Endothelial cell of umbilical vein (primary cell): ENCODE results near the gene PLA2G15. TPM values are rescaled to one million over a fixed set of nuclear protein-coding genes. Genes with fewer than 3 reads are reported as not detected.
A peak's percentile ranks its signal among the peaks of the same experiment; 100 is the strongest.

ENCODE experiments used
- BruUV-seq: library from RNA; stranded (reverse); fragments of 400-500 nt; replicated peaks from 2 replicates; lab custom pipeline; 2021; lab: Mats Ljungman, UMichigan
- CTCF ChIA-PET: fragments of 300-600, 350-600 bp; sonication (Branson Sonifier 250); formaldehyde crosslinking; loops from one replicate; lab custom pipeline; 2021; ENCODE audit warnings: antibody characterized with exemption, inconsistent platforms; lab: Charles Lee
- POLR2A ChIA-PET: fragments of 300-600, 350-600 bp; sonication (Branson Sonifier 250); formaldehyde crosslinking; loops from one replicate; lab custom pipeline; 2021; ENCODE audit warnings: antibody characterized with exemption, inconsistent platforms; lab: Charles Lee
- DNase-seq: peaks from one replicate; pipeline ENCODE4 v3.0.0-alpha.2; 2011; ENCODE audit warnings: low read depth, low spot score
- FAIRE-seq: peaks from 2 replicates; lab custom pipeline; 2011; peaks lifted over from hg19 to GRCh38; lab: Jason Lieb, UNC
- H2AFZ ChIP-seq: 2 replicates; pipeline ENCODE4 v1.6.0; 2012; ENCODE audit warnings: low read depth, low read length, control low read depth, inconsistent platforms
- H3K27ac ChIP-seq: 2 replicates; pipeline ENCODE4 v1.5.1; 2011; ENCODE audit warnings: low read depth, mild to moderate bottlenecking, control low read depth, low read length, moderate library complexity; ENCODE audit not compliant: insufficient read depth
- H3K27me3 ChIP-seq, 2 experiments: 2 replicates each; pipeline versions ENCODE4 v1.6.0 to v1.6.1; 2011; ENCODE audit warnings: low read length in 2 of 2, mixed read lengths in 1 of 2; ENCODE audit not compliant: control insufficient read depth in 2 of 2, insufficient read depth in 2 of 2
- H3K36me3 ChIP-seq, 2 experiments: 2 replicates in 1 of 2; 3 replicates in 1 of 2; pipeline ENCODE4 v1.5.1; 2011; ENCODE audit warnings: low read length in 2 of 2, mild to moderate bottlenecking in 1 of 2, moderate library complexity in 1 of 2; ENCODE audit not compliant: control insufficient read depth in 2 of 2, insufficient read depth in 2 of 2; ENCODE audit errors: extremely low read depth in 1 of 2
- H3K4me1 ChIP-seq: 3 replicates; pipeline ENCODE4 v1.5.1; 2011; ENCODE audit warnings: mild to moderate bottlenecking, low read length; ENCODE audit not compliant: control insufficient read depth, insufficient read depth; ENCODE audit errors: extremely low read depth
- H3K4me2 ChIP-seq: 2 replicates; pipeline ENCODE4 v1.6.1; 2011; ENCODE audit warnings: low read length, control low read depth, mixed read lengths; ENCODE audit not compliant: insufficient read depth
- H3K4me3 ChIP-seq, 3 experiments: fragments of 200-600 bp in 1 of 3; sonication (generic), shearing (Covaris generic) in 1 of 3; replicated peaks in 1 of 3; 2 replicates each; pipeline ENCODE4 v1.5.1; 2011 to 2016; ENCODE audit warnings: control low read depth in 3 of 3, low read length in 3 of 3, mild to moderate bottlenecking in 2 of 3, inconsistent platforms in 1 of 3, low read depth in 1 of 3, moderate library complexity in 1 of 3; ENCODE audit not compliant: insufficient read depth in 1 of 3
- H3K79me2 ChIP-seq: 2 replicates; pipeline ENCODE4 v1.6.0; 2012; ENCODE audit warnings: low read length, inconsistent platforms; ENCODE audit not compliant: control insufficient read depth, insufficient read depth
- H3K9ac ChIP-seq: replicated peaks from 2 replicates; pipeline ENCODE3; 2011; ENCODE audit warnings: low read length, control low read depth; ENCODE audit not compliant: insufficient read depth; ENCODE audit errors: extremely low read depth
- H3K9me1 ChIP-seq: replicated peaks from 3 replicates; pipeline ENCODE4 v1.6.0; 2011; ENCODE audit warnings: mild to moderate bottlenecking, low read length; ENCODE audit not compliant: control insufficient read depth, insufficient read depth; ENCODE audit errors: extremely low read depth
- H3K9me3 ChIP-seq: replicated peaks from 2 replicates; pipeline ENCODE4 v1.5.1; 2012; ENCODE audit warnings: low read length, inconsistent platforms; ENCODE audit not compliant: control insufficient read depth, insufficient read depth
- H4K20me1 ChIP-seq: replicated peaks from 2 replicates; pipeline ENCODE3; 2011; ENCODE audit warnings: mild to moderate bottlenecking, low read length; ENCODE audit not compliant: control insufficient read depth, insufficient read depth; ENCODE audit errors: extremely low read depth
- EZH2 ChIP-seq: IDR thresholded peaks from 2 replicates; pipeline ENCODE4 v1.6.1; 2012; ENCODE audit warnings: borderline replicate concordance, low read depth, mild to moderate bottlenecking, moderate library complexity, low read length, inconsistent platforms; ENCODE audit not compliant: severe bottlenecking
- FOS ChIP-seq: IDR thresholded peaks from 2 replicates; pipeline ENCODE4 v1.6.1; 2011; ENCODE audit warnings: mild to moderate bottlenecking, low read length, moderate library complexity, borderline replicate concordance; ENCODE audit not compliant: insufficient read depth
- GATA2 ChIP-seq: IDR thresholded peaks from 2 replicates; pipeline ENCODE4 v1.7.0; 2011; ENCODE audit warnings: low read depth, mild to moderate bottlenecking, moderate library complexity, mixed read lengths, low read length; ENCODE audit not compliant: insufficient read length, insufficient read depth
- JUN ChIP-seq: IDR thresholded peaks from 2 replicates; pipeline ENCODE4 v1.6.1; 2011; ENCODE audit warnings: borderline replicate concordance, low read depth; ENCODE audit not compliant: insufficient read length, insufficient read depth
- MYC ChIP-seq: IDR thresholded peaks from one replicate; pipeline ENCODE4 v1.6.1; 2011; ENCODE audit warnings: mild to moderate bottlenecking, low read depth, low read length
- POLR2A ChIP-seq: IDR thresholded peaks from 2 replicates; pipeline ENCODE4 v1.6.1; 2012; ENCODE audit warnings: low read depth, mild to moderate bottlenecking, control low read depth, low read length
- POLR2AphosphoS5 ChIP-seq: IDR thresholded peaks from 2 replicates; pipeline ENCODE4 v1.6.1; 2012; ENCODE audit warnings: low read depth, mild to moderate bottlenecking, control low read depth, low read length, moderate library complexity; ENCODE audit not compliant: insufficient read depth
- dilution Hi-C: fragments of 300-500 bp; cut with MboI; formaldehyde crosslinking; loops from one replicate; pipeline ENCODE4 v1.15.0; 2019; ENCODE audit warnings: low sequenced_read_pairs; ENCODE audit not compliant: extremely low pct_ligation_motif_present
- intact Hi-C: fragments of 100-400 bp; cut with micrococcal nuclease; formaldehyde crosslinking; loops from one replicate; pipeline ENCODE4 v1.10.0; 2022
- polyA plus RNA-seq, 4 experiments: library from polyadenylated mRNA; depleted of rRNA in 3 of 4; stranded (reverse) in 3 of 4; unstranded in 1 of 4; fragments of >200 nt; gene quantifications; 2 replicates each; pipeline versions ENCODE4 v1.2.1 to v1.2.3, GENCODE V29; 2011 to 2012; ENCODE audit warnings: missing spikeins in 1 of 4
- total RNA-seq: library from RNA; stranded (reverse); gene quantifications from 2 replicates; pipeline ENCODE4 v1.2.3, GENCODE V29; 2021
- TF ChIP-seq, protein P1 (sequence below), 2 donors: IDR thresholded peaks; 1 replicate in 1 of 2; 2 replicates in 1 of 2; pipeline ENCODE4 v1.5.1; 2011; ENCODE audit warnings: low read length in 2 of 2, mild to moderate bottlenecking in 2 of 2, moderate library complexity in 2 of 2, control low read depth in 1 of 2, inconsistent platforms in 1 of 2, low read depth in 1 of 2; ENCODE audit not compliant: insufficient read depth in 1 of 2; ENCODE audit errors: extremely low read depth in 1 of 2
- TF ChIP-seq, protein P2 (sequence below): IDR thresholded peaks from 2 replicates; pipeline ENCODE4 v1.6.1; 2011; ENCODE audit not compliant: insufficient read depth, insufficient read length

PLA2G15 gene
- total and polyA plus RNA-seq, 2 donors (not counting 3 experiments of a cell fraction or from before 2014, with no cell fraction given) = 24.3 to 41.8 TPM

DNA sequence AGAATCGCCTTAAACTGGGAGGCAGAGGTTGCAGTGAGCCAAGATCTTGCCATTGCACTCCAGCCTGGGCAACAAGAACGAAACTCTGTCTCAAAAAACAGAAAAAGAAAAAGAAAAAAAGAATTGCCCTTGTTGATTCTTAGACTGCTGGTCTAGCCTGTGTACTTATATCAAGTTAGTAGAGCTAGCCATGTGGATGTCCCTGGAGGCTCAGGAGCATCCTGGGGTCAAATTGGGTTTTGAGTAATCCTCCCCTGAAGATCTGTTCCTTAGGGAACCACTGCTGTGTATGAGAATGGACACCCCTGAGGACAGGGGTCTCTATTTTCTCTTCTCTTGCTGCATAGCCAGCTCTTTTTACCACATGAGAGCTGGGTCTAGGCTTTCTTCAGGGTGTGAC lies 44.0 kb downstream of the PLA2G15 start:
- dilution Hi-C loops = no loop called here
- Histone ChIP-seq H3K27ac (peak overlapping the region; percentile 88), H3K9me1 (no peaks in the 10 kb centered on the region), H3K79me2 (peaks cover 46% of the 10 kb centered on the region), H3K36me3 (peaks cover 6 to 9% of the 10 kb centered on the region in 2 experiments), H4K20me1 (no peaks in the 10 kb centered on the region), H3K27me3 (no peaks in the 10 kb centered on the region), H3K9me3 (no peaks in the 10 kb centered on the region), H3K4me1 (peaks cover 69% of the 10 kb centered on the region), H2AFZ (no peak overlapping the region), H3K4me3 (no peak overlapping the region), H3K4me2 (peak overlapping the region; percentile 63), H3K9ac (peak overlapping the region; percentile 54)
- intact Hi-C loops = loop anchor here (2.0 kb wide), 1 partner anchor 40 kb away; no protein-coding TSS in a partner anchor
- DNase-seq (no peak), FAIRE-seq (no peak)
- no peak for TF ChIP-seq POLR2AphosphoS5
- TF ChIP-seq GATA2 = no peak
- no peak for TF ChIP-seq EZH2
- TF ChIP-seq, protein P1, sequence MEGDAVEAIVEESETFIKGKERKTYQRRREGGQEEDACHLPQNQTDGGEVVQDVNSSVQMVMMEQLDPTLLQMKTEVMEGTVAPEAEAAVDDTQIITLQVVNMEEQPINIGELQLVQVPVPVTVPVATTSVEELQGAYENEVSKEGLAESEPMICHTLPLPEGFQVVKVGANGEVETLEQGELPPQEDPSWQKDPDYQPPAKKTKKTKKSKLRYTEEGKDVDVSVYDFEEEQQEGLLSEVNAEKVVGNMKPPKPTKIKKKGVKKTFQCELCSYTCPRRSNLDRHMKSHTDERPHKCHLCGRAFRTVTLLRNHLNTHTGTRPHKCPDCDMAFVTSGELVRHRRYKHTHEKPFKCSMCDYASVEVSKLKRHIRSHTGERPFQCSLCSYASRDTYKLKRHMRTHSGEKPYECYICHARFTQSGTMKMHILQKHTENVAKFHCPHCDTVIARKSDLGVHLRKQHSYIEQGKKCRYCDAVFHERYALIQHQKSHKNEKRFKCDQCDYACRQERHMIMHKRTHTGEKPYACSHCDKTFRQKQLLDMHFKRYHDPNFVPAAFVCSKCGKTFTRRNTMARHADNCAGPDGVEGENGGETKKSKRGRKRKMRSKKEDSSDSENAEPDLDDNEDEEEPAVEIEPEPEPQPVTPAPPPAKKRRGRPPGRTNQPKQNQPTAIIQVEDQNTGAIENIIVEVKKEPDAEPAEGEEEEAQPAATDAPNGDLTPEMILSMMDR (IDR thresholded peaks at IDR 0.05; ENCODE audit: extremely low read depth in 1 of 2, insufficient read depth in 1 of 2, low read depth in 1 of 2, low read length in 2 of 2) = no peak
- TF ChIP-seq FOS = no peak
- no peak for TF ChIP-seq POLR2A
- TF ChIP-seq, protein P2, sequence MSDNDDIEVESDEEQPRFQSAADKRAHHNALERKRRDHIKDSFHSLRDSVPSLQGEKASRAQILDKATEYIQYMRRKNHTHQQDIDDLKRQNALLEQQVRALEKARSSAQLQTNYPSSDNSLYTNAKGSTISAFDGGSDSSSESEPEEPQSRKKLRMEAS = no peak
- no peak for TF ChIP-seq MYC
- no peak for TF ChIP-seq JUN
- no TSS peak for BruUV-seq
- ChIA-PET CTCF (interaction anchor here (0.7 to 3.3 kb wide), 9 partner anchors 9 to 346 kb away, joined by 3 to 81 read pairs (median 4); partner anchors contain the start of gene SLC7A6), POLR2A (interaction anchor here (1.2 to 2.9 kb wide), 3 partner anchors 14 to 25 kb away, joined by 3 to 9 read pairs (median 7); partner anchors contain the start of genes PRMT7, SLC7A6 and SLC7A6OS)
